ENCODE results near the gene KCNQ1OT1. TPM values are rescaled to one million over a fixed set of nuclear protein-coding genes. Genes with fewer than 3 reads are reported as not detected.
A peak's percentile ranks its signal among the peaks of the same experiment; 100 is the strongest.

Gene KCNQ1OT1
- total RNA-seq, 1 experiment from 2014 or later, result 1.2 TPM

DNA sequence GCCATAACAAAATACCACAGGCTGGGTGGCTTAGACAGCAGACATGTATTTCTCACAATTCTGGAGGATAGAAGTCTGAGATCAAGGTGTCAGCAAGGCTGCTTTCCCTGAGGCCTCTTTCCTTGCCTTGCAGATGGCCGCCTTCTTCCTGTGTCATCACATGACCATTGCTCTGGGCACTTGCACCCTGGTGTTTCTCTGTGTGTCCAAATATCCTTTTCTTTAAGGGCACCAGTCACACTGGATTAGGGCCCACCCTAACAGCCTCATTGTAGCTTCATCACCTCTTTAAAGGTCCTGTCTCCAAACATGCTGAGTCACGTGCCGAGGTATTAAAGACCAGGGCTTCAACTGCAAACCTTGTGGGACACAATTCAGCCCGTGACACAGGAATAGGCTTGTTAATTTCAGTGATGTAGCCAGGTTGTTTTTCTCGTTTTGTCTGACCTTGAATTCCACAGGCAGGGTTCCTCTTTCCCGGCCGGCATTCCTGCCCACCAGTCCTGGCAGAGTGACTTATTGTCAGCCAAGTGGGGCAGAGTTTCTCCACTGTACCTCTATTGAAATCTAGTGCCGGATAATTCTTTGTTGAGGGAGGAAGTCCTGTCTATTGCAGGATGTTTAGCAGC, 100.1 kb downstream of the KCNQ1OT1 start:
- WGBS (ENCODE audit: extremely low coverage, insufficient read length, low lambda C conversion rate), result no CpG with 5 or more reads among the region's 8 CpGs
- Histone ChIP-seq H3K23ac (ENCODE audit: insufficient read length, low read depth, low read length) (no peak overlapping the region), H3K4me1 (ENCODE audit: insufficient read depth, low read length) (no peaks in the 10 kb centered on the region), H3K18ac (ENCODE audit: insufficient read length, low read depth, low read length) (no peak overlapping the region), H3K27ac (ENCODE audit: insufficient read length, low read depth, low read length) (no peak overlapping the region), H4K20me1 (ENCODE audit: control insufficient read depth, insufficient read depth, insufficient read length) (no peaks in the 10 kb centered on the region), H4K8ac (replicated peaks; ENCODE audit: insufficient read length, low read depth, low read length) (no peak overlapping the region), H3K56ac (ENCODE audit: insufficient read length, low read depth, low read length) (no peak overlapping the region), H2BK12ac (ENCODE audit: insufficient read length, low read depth, low read length) (no peak overlapping the region), H3K9me3 (ENCODE audit: control insufficient read depth, low read depth, low read length) (peaks cover 5% of the 10 kb centered on the region), H2BK120ac (ENCODE audit: low read depth, low read length, poor library complexity, severe bottlenecking) (no peak overlapping the region), H3K4me2 (ENCODE audit: insufficient read depth, insufficient read length, low read length) (no peak overlapping the region), H3K9ac (ENCODE audit: extremely low read depth, insufficient read length, low read length) (no peak overlapping the region), H2BK5ac (ENCODE audit: insufficient read length, low read length) (no peak overlapping the region), H3K79me1 (ENCODE audit: insufficient read depth, low read depth, low read length, poor library complexity, severe bottlenecking) (no peaks in the 10 kb centered on the region), H3K79me2 (ENCODE audit: insufficient read depth, low read length) (no peaks in the 10 kb centered on the region), H3K4ac (ENCODE audit: low read depth, low read length) (no peak overlapping the region), H2BK15ac (ENCODE audit: low read depth, low read length) (no peak overlapping the region), H2AFZ (ENCODE audit: low read length) (no peak overlapping the region), H3K14ac (ENCODE audit: insufficient read depth, low read length) (no peak overlapping the region), H3T11ph (ENCODE audit: low read length) (no peak overlapping the region), H3K23me2 (ENCODE audit: insufficient read length, low read depth, low read length, poor library complexity, severe bottlenecking) (no peaks in the 10 kb centered on the region), H4K91ac (ENCODE audit: insufficient read length, low read depth, low read length) (no peak overlapping the region), H4K5ac (ENCODE audit: insufficient read length, low read depth, low read length) (no peak overlapping the region), H2BK20ac (ENCODE audit: low read depth, low read length, poor library complexity, severe bottlenecking) (no peak overlapping the region), H2AK5ac (ENCODE audit: insufficient read length, low read length) (no peak overlapping the region), H3K27me3 (ENCODE audit: insufficient read depth, low read length) (peaks cover 28% of the 10 kb centered on the region)
- peaks cover 97% of the 10 kb centered on the region for H3K27me3 Mint-ChIP-seq (ENCODE audit: low read depth)
- no peak overlapping the region for H3K27ac Mint-ChIP-seq
- H3K4me1 Mint-ChIP-seq, result no peaks in the 10 kb centered on the region
- H3K36me3 Mint-ChIP-seq (ENCODE audit: insufficient read depth in 1 of 3, low read depth in 3 of 3), result peaks cover under 1 to 4% (median 2%) of the 10 kb centered on the region in 3 experiments; a peak in 4 of 7 replicates
- TF ChIP-seq, protein P1, sequence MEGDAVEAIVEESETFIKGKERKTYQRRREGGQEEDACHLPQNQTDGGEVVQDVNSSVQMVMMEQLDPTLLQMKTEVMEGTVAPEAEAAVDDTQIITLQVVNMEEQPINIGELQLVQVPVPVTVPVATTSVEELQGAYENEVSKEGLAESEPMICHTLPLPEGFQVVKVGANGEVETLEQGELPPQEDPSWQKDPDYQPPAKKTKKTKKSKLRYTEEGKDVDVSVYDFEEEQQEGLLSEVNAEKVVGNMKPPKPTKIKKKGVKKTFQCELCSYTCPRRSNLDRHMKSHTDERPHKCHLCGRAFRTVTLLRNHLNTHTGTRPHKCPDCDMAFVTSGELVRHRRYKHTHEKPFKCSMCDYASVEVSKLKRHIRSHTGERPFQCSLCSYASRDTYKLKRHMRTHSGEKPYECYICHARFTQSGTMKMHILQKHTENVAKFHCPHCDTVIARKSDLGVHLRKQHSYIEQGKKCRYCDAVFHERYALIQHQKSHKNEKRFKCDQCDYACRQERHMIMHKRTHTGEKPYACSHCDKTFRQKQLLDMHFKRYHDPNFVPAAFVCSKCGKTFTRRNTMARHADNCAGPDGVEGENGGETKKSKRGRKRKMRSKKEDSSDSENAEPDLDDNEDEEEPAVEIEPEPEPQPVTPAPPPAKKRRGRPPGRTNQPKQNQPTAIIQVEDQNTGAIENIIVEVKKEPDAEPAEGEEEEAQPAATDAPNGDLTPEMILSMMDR (conservative IDR thresholded peaks at IDR 0.05), result no peak
- peaks cover 33 to 45% of the 10 kb centered on the region in 2 experiments for H3K9me3 Mint-ChIP-seq
- DNase-seq, result peak; percentile 20
- no peak overlapping the region for H3K4me3 Mint-ChIP-seq
